Measurements from ENCODE around the gene ITPRIP. TPM values are rescaled to one million over a fixed set of nuclear protein-coding genes. Genes with fewer than 3 reads are reported as not detected.

Gene ITPRIP
- total RNA-seq, 1 experiment from 2014 or later: 3.8 TPM

DNA sequence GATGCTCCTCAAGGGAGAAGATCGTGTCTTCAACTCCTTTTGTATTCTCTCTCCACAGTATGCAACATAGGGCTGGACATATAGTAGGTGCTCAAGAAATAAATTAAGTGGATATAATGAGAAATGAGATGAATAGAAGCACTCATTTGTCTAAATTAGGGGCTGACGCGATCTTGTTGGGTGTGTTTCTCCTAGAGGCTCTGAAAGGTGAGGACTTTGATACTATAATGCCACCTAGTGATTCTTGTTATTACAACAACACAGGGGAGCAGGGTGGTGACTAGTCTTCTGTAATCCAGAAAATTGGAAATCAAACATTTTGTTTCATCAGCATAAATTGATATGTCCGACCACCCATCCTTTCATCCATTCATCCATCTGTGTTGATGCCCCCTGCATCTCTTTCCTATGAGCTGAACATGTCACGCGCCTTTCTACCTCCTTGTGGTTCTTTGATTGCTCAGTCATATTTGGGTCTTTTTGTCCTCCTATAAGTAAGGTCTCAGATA is 11.9 kb upstream of the ITPRIP start:
- Histone ChIP-seq H3K27ac (no peak overlapping the region), H3K27me3 (replicated peaks) (no peaks in the 10 kb centered on the region), H3K4me1 (replicated peaks) (peaks cover 24% of the 10 kb centered on the region), H3K4me3 (no peak overlapping the region), H3K9me3 (replicated peaks) (no peaks in the 10 kb centered on the region), H3K36me3 (no peaks in the 10 kb centered on the region)
- DNase-seq (ENCODE audit: low read depth in 1 of 2, low spot score in 2 of 2): peak in 1 of 2 experiments; percentile 56

DNA sequence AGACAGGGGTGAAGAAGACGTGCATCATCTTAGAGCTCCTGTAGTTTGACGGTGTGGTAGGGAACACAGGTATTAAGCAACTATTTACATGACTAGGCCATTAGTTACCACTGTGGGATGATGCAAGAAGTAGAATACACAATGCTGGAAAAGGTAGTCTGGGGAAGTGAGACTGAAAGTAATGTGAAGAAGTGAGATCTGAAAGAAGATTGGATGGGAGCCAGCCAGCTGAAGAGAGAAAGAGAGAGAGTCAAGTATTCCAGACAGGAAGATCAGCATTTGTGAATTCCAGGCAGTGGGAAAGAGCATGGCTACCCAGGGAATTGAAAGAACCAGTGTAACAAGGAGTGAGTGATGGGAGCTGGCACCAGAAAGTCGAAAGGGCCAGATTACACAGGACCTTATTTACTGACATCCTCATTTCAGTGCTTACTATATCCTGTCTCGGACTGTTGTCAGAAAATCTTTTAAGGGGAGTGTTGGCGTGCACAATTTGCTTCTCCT is 11.4 kb upstream of the ITPRIP start:
- no peaks in the 10 kb centered on the region for H3K27me3 ChIP-seq (replicated peaks)
- H3K9me3 ChIP-seq (replicated peaks): no peaks in the 10 kb centered on the region
- H3K27ac ChIP-seq: no peak overlapping the region
- peaks cover 24% of the 10 kb centered on the region for H3K4me1 ChIP-seq (replicated peaks)
- H3K4me3 ChIP-seq: no peak overlapping the region
- no peaks in the 10 kb centered on the region for H3K36me3 ChIP-seq
- DNase-seq (ENCODE audit: low read depth in 1 of 2, low spot score in 2 of 2): no peak

DNA sequence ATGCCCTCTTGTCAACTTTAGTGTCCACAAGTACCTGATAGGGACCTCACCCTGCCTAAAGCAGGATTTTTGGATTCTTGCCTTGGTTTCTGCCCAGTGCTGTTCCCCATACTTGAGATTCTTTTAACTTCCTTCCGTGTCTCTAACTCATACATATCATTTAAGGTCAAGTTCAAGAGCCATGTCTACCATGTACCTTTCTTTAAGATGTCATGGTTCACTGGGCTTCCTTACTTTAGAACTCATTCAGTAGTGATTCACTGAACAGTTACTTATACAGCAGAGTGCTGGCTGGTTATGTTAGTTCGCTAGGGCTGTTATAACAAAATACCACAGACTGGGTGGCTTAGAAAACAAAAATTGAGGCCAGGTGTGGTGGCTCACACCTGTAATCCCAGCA is 10.3 kb upstream of the ITPRIP start:
- Histone ChIP-seq H3K36me3 (no peaks in the 10 kb centered on the region), H3K27me3 (replicated peaks) (no peaks in the 10 kb centered on the region), H3K27ac (no peak overlapping the region), H3K4me1 (replicated peaks) (peaks cover 20% of the 10 kb centered on the region), H3K9me3 (replicated peaks) (no peaks in the 10 kb centered on the region), H3K4me3 (no peak overlapping the region)
- DNase-seq (ENCODE audit: low read depth in 1 of 2, low spot score in 2 of 2): no peak

DNA sequence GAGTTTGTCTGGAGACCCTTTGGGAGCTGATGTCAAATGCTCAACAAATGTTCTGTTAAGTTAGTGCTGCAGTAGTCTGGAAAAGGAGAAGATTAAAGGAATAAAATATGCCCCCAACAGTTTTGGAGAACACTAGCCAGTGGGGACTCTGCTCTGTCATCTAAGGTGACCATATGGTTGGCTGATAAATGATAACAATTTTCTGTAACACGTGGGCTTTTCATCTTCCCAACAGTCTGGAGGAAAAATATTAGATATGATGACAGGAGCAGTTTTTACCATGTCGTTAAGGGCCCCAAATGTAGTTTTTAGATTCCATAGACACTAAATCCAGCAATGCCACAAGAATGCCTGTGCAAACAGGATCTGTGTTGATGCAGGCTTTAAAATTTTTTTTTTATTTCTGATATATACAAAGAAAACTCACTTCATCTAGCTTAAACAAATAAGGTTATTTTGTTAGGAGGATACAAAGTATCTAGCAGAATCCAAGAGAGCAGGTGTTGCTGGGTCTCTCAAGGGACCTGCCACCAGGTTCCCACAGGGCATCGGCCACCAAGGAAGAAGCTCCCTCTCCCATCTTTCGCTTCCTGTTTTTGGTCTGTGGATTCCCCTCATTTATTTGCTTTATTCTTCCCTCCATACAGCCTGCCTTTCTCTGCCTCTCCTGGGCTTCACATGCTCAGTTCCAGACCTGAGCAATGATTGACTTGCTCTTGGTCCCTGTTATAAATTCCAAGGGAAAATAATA is 9.2 kb upstream of the ITPRIP start:
- no peaks in the 10 kb centered on the region for H3K9me3 ChIP-seq (replicated peaks)
- peaks cover 15% of the 10 kb centered on the region for H3K4me1 ChIP-seq (replicated peaks)
- H3K4me3 ChIP-seq: no peak overlapping the region
- no peaks in the 10 kb centered on the region for H3K27me3 ChIP-seq (replicated peaks)
- no peak for DNase-seq (ENCODE audit: low read depth in 1 of 2, low spot score in 2 of 2)
- H3K27ac ChIP-seq: no peak overlapping the region
- H3K36me3 ChIP-seq: no peaks in the 10 kb centered on the region

DNA sequence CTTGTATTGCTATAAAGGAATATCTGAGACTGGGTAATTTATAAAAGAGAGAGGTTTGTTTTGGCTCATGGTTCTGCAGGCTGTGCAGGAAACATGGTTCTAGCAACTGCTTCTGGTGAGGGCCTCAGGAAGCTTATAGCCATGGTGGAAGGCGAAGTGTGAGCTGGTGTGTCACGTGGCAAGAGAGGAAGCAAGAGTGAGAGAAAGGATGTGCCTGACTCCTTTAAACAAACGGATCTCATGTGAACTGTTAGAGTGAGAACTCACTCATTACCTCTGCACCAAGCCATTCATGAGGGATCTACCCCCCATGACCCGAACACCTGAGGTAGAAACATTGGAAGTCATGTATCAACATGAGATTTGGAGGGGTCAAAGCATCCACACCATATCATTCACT is 7.7 kb upstream of the ITPRIP start:
- Histone ChIP-seq H3K4me3 (no peak overlapping the region), H3K9me3 (replicated peaks) (no peaks in the 10 kb centered on the region), H3K4me1 (replicated peaks) (peaks cover 6% of the 10 kb centered on the region), H3K27ac (no peak overlapping the region), H3K36me3 (no peaks in the 10 kb centered on the region), H3K27me3 (replicated peaks) (no peaks in the 10 kb centered on the region)
- no peak for DNase-seq (ENCODE audit: low read depth in 1 of 2, low spot score in 2 of 2)

DNA sequence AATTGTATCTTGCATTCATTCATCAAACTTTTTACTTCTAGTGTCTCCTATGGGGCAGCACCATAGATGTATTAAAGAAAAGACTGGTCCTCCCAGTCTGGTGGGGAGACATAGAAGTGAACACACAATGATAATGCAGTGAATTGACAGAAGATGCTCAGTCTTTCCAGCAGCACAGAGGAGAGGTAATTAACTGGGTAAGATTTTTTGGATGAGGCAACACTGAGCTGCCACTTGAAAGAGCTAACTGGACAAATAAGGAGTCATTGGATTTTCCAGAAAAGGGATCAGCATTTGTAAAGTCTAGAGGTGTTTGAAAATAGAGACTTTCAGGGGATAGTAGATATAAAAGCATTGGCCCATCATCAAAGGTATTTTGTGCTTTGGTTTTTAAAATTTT is 7.2 kb upstream of the ITPRIP start:
- Histone ChIP-seq H3K27me3 (replicated peaks) (no peaks in the 10 kb centered on the region), H3K36me3 (no peaks in the 10 kb centered on the region), H3K4me1 (replicated peaks) (peaks cover 2% of the 10 kb centered on the region), H3K9me3 (replicated peaks) (no peaks in the 10 kb centered on the region), H3K4me3 (no peak overlapping the region), H3K27ac (no peak overlapping the region)
- DNase-seq (ENCODE audit: low read depth in 1 of 2, low spot score in 2 of 2): no peak

DNA sequence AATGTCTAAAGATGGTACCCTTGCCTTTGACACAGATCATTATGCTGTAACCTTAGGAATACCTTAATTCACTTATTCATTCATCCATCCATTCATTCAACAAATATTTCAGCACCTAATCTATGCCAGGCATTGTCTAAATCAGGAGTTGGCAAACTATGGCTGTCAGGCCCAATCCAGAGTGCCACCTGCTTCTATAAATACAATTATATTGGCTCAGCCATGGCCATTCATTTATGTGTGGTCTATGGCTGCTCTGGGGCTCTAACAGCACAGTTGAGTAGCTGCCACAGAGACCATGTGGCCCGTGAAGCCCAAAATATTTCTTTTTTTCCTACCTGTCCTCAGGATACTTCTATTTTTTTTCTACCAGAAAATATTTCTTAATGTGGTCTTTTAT is 6.0 kb upstream of the ITPRIP start:
- H3K27me3 ChIP-seq (replicated peaks): no peaks in the 10 kb centered on the region
- H3K27ac ChIP-seq: no peak overlapping the region
- DNase-seq (ENCODE audit: low read depth in 1 of 2, low spot score in 2 of 2): no peak
- H3K9me3 ChIP-seq (replicated peaks): no peaks in the 10 kb centered on the region
- no peak overlapping the region for H3K4me3 ChIP-seq
- H3K36me3 ChIP-seq: no peaks in the 10 kb centered on the region
- peaks cover 11% of the 10 kb centered on the region for H3K4me1 ChIP-seq (replicated peaks)

DNA sequence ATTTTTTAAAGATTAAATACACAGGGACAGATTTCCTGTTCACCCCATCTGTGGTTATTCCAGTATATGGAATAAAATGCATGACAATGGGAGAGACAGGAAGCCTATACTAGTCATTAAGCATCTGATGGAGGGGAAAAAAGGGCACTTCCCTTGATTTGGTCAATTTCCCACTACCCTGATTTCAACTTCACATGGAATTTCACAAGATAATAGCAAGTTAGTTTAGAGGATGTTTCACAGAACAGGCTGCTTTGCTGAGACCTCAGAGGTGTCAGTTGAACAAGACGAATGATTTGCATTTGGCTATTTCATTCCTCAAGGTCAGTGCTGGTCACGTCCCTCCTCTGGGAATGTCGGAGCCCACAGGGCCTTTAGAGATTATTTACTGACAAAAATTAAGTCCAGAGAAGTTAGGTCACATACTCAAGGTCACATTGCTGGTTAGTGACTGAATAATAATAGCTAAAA is 4.7 kb upstream of the ITPRIP start:
- no peak overlapping the region for H3K4me3 ChIP-seq
- H3K27me3 ChIP-seq (replicated peaks): no peaks in the 10 kb centered on the region
- H3K9me3 ChIP-seq (replicated peaks): no peaks in the 10 kb centered on the region
- DNase-seq (ENCODE audit: low read depth in 1 of 2, low spot score in 2 of 2): no peak
- peaks cover 14% of the 10 kb centered on the region for H3K4me1 ChIP-seq (replicated peaks)
- H3K27ac ChIP-seq: no peak overlapping the region
- peaks cover 2% of the 10 kb centered on the region for H3K36me3 ChIP-seq

DNA sequence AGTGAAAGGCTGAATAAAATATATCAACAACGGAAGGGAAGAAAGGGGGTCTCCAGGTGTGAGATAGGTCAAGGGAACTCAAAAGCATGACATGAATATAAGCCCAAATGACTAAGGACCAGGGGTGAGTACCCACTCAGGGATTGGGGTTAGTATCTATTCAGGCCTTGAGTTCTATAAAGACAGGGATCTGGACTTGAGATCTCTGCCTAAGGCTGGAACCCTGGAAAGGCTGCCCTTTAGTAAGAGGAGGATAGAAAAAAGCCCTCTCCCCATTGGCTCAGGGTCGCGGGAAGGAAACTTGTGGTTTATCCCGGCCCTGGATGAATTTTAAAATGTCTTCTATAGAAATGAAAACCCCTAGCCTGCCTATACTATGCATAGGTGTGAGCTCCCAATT is 2.4 kb upstream of the ITPRIP start:
- peaks cover 5% of the 10 kb centered on the region for H3K36me3 ChIP-seq
- no peak overlapping the region for H3K27ac ChIP-seq
- DNase-seq (ENCODE audit: low read depth in 1 of 2, low spot score in 2 of 2): no peak
- H3K27me3 ChIP-seq (replicated peaks): no peaks in the 10 kb centered on the region
- peaks cover 17% of the 10 kb centered on the region for H3K4me1 ChIP-seq (replicated peaks)
- H3K9me3 ChIP-seq (replicated peaks): no peaks in the 10 kb centered on the region
- H3K4me3 ChIP-seq: no peak overlapping the region

DNA sequence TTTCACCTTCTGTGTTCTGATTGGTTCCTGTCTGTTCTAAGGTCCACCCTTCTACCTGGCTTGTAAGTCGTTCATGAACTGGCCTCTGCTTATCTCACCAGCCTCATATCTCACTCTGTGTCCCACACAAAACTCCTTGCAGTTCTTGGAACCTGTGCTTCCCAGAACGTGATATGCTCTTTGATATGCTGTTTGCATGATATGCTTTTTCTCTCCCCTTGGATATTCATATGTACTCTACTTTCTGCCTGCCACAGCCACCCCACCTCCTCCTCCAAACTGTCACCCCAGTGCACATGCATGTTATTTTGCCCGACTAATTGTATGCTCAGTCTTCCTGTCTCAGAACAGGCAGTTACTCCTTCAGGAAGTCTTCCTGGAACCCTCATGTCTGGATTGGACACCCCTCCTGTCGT is 1.9 kb upstream of the ITPRIP start:
- H3K36me3 ChIP-seq: peaks cover 6% of the 10 kb centered on the region
- peak overlapping the region; percentile 97 for H3K27ac ChIP-seq
- no peaks in the 10 kb centered on the region for H3K9me3 ChIP-seq (replicated peaks)
- peaks cover 17% of the 10 kb centered on the region for H3K4me1 ChIP-seq (replicated peaks)
- H3K27me3 ChIP-seq (replicated peaks): no peaks in the 10 kb centered on the region
- no peak for DNase-seq (ENCODE audit: low read depth in 1 of 2, low spot score in 2 of 2)
- peak overlapping the region; percentile 87; the same call in 1 of the 2 replicates for H3K4me3 ChIP-seq

DNA sequence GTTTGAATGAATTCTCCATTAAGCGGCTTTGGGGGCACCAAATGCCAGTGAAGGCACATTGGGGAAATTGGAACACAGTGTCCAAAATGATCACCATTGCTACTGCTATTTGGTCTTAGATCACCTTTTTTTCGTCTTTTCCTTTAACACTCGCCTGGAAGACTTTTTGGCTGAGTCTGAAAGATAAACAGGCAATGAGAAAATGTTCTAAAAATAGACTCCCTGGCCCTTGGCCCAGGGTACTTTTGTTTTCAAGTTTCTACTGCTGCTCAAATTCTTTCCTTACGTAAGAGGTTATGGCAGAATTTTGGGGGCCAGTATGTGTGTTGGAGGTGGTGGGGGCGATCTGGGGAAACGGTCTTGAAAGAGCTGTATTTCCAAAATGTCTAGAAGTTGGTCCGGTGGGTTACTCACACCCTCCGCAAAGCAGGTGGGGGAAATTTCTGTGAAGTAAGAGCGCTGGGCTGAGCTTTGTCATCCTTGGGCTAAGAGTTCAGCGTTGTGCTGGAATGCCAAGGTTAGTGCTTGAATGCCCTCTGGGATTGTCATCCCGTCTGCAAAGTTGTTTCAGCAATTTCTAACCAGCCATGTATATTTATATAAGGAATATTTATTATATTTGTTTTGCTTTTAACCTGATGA is 1.3 kb upstream of the ITPRIP start:
- peak; percentile 52 to 70 for DNase-seq (ENCODE audit: low read depth in 1 of 2, low spot score in 2 of 2)
- Histone ChIP-seq H3K4me1 (replicated peaks) (peaks cover 17% of the 10 kb centered on the region), H3K36me3 (peaks cover 12% of the 10 kb centered on the region), H3K4me3 (peak overlapping the region; percentile 87), H3K27ac (peak overlapping the region; percentile 97), H3K9me3 (replicated peaks) (no peaks in the 10 kb centered on the region), H3K27me3 (replicated peaks) (no peaks in the 10 kb centered on the region)

DNA sequence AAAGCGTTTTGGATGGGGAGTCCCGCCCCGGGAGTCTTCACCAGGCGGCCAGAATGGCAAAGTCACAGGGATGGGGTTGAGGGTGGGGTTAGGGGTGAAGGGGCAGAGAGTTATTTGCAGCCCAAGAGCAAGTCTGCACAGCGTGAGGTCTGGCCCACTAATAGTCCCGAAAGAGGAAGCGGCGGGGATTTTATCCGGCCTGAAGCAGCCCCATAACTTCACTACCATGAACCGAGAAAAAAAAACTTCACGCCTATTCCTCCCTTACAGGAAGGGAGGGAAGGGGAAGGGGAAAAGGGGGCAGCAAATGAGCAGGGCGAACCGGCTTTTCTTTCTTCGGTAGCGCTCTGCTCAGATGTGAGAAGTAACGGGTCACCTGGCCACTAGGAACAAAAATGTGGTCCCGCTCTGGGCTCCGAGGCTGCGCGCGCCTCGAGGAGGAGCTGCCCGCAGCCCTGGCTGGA is 712 bp downstream of the ITPRIP start:
- Histone ChIP-seq H3K27me3 (replicated peaks) (no peaks in the 10 kb centered on the region), H3K4me3 (peak overlapping the region; percentile 87), H3K9me3 (replicated peaks) (no peaks in the 10 kb centered on the region), H3K4me1 (replicated peaks) (peaks cover 23% of the 10 kb centered on the region), H3K27ac (peak overlapping the region; percentile 97), H3K36me3 (peaks cover 21% of the 10 kb centered on the region)
- DNase-seq (ENCODE audit: low read depth in 1 of 2, low spot score in 2 of 2): no peak

DNA sequence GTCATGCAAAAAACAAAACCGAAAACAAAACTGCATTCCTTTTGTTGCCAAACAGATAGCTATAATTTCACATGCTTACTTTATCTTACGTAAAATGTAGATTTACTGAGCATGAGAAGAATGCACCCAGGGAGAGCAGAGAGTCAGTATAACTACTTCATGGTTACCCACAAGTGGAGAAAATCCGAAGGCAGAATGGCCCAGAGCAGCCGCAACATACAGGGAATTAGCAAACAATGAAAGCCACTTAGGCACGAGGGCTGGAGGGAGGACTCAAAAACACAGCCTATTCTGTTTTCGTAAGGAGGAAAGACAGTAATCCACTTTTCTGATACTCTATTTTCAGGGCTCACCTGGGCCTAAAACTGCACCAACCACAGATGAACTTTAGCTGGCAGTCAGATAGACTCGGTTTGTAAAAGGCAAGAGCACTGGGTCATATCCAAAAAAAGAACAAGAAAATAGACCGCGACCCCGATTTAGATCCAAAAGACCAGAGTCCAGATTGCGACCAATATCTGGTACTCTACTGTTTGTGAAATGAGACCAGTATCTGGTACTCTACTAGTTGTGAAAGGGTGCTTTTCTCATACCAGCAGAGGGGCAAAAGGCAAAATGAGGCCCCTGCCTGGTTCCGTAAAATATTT is 1.3 kb downstream of the ITPRIP start:
- Histone ChIP-seq H3K27me3 (replicated peaks) (no peaks in the 10 kb centered on the region), H3K4me3 (peak overlapping the region; percentile 87), H3K9me3 (replicated peaks) (no peaks in the 10 kb centered on the region), H3K4me1 (replicated peaks) (peaks cover 29% of the 10 kb centered on the region), H3K36me3 (peaks cover 21% of the 10 kb centered on the region), H3K27ac (peak overlapping the region; percentile 97)
- peak in 1 of 2 experiments; percentile 66 for DNase-seq (ENCODE audit: low read depth in 1 of 2, low spot score in 2 of 2)

Data from SJSA1 (cell line).